Measurements from ENCODE around the gene GALNT1. TPM values are rescaled to one million over a fixed set of nuclear protein-coding genes. Genes with fewer than 3 reads are reported as not detected.

The GALNT1 gene
- polyA plus RNA-seq, 4 donors, result 18.4 to 178 (median 36.3) TPM

- Histone ChIP-seq H3K9me3 (ENCODE audit: control insufficient read depth in 2 of 2, insufficient read depth in 1 of 2, low read depth in 1 of 2, low read length in 1 of 2) (no peaks in the 10 kb centered on the region), H3K4me3 (ENCODE audit: low read depth in 1 of 3, low read length in 3 of 3) (no peak overlapping the region), H3K27me3 (ENCODE audit: control insufficient read depth in 3 of 3, insufficient read depth in 3 of 3, low read length in 3 of 3) (no peaks in the 10 kb centered on the region), H3K27ac (ENCODE audit: low read depth in 1 of 3, low read length in 2 of 3) (no peak overlapping the region), H3K36me3 (ENCODE audit: control insufficient read depth in 3 of 3, insufficient read depth in 2 of 3, low read depth in 1 of 3, low read length in 3 of 3) (peaks cover 2 to 13% (median 2%) of the 10 kb centered on the region in 3 donors), H3K4me1 (ENCODE audit: control insufficient read depth in 3 of 3, insufficient read depth in 2 of 3, low read depth in 1 of 3, low read length in 2 of 3) (no peaks in the 10 kb centered on the region)
- 86 to 95% (median 92%) methylated on average over 2 of the region's 2 CpGs for WGBS, 3 donors
- DNase-seq (no peak), FAIRE-seq (no peak)
Observed at GRCh38 chr18:35710581-35710980, 129.0 kb downstream of the GALNT1 start.

- H3K27me3 ChIP-seq (ENCODE audit: control insufficient read depth in 3 of 3, insufficient read depth in 3 of 3, low read length in 3 of 3), result no peaks in the 10 kb centered on the region
- 80 to 90% (median 85%) methylated on average over 2 of the region's 2 CpGs for WGBS, 3 donors
- H3K27ac ChIP-seq (ENCODE audit: low read depth in 1 of 3, low read length in 2 of 3), result no peak overlapping the region
- no peaks in the 10 kb centered on the region for H3K4me1 ChIP-seq (ENCODE audit: control insufficient read depth in 3 of 3, insufficient read depth in 2 of 3, low read depth in 1 of 3, low read length in 2 of 3)
- DNase-seq, result no peak
- H3K36me3 ChIP-seq (ENCODE audit: control insufficient read depth in 3 of 3, insufficient read depth in 2 of 3, low read depth in 1 of 3, low read length in 3 of 3), result peaks cover 0 to 8% (median 2%) of the 10 kb centered on the region in 3 donors
- no peak overlapping the region for H3K4me3 ChIP-seq (ENCODE audit: low read depth in 1 of 3, low read length in 3 of 3)
- no peaks in the 10 kb centered on the region for H3K9me3 ChIP-seq (ENCODE audit: control insufficient read depth in 2 of 2, insufficient read depth in 1 of 2, low read depth in 1 of 2, low read length in 1 of 2)
- FAIRE-seq, result no peak
Observed at GRCh38 chr18:35711227-35711626, 129.7 kb downstream of the GALNT1 start.

- Histone ChIP-seq H3K9me3 (ENCODE audit: control insufficient read depth in 2 of 2, insufficient read depth in 1 of 2, low read depth in 1 of 2, low read length in 1 of 2) (no peaks in the 10 kb centered on the region), H3K27ac (ENCODE audit: low read depth in 1 of 3, low read length in 2 of 3) (no peak overlapping the region), H3K4me3 (ENCODE audit: low read depth in 1 of 3, low read length in 3 of 3) (no peak overlapping the region), H3K27me3 (ENCODE audit: control insufficient read depth in 3 of 3, insufficient read depth in 3 of 3, low read length in 3 of 3) (no peaks in the 10 kb centered on the region), H3K4me1 (ENCODE audit: control insufficient read depth in 3 of 3, insufficient read depth in 2 of 3, low read depth in 1 of 3, low read length in 2 of 3) (no peaks in the 10 kb centered on the region), H3K36me3 (ENCODE audit: control insufficient read depth in 3 of 3, insufficient read depth in 2 of 3, low read depth in 1 of 3, low read length in 3 of 3) (peaks cover 0 to 4% (median 2%) of the 10 kb centered on the region in 3 donors)
- WGBS, 3 donors, result 84 to 91% (median 89%) methylated on average over 2 of the region's 2 CpGs
- FAIRE-seq (no peak), DNase-seq (no peak)
Observed at GRCh38 chr18:35713545-35713944, 132.0 kb downstream of the GALNT1 start.

- FAIRE-seq (no peak), DNase-seq (no peak)
- H3K4me3 ChIP-seq (ENCODE audit: low read depth in 1 of 3, low read length in 3 of 3), result no peak overlapping the region
- no peaks in the 10 kb centered on the region for H3K9me3 ChIP-seq (ENCODE audit: control insufficient read depth in 2 of 2, insufficient read depth in 1 of 2, low read depth in 1 of 2, low read length in 1 of 2)
- no peaks in the 10 kb centered on the region for H3K27me3 ChIP-seq (ENCODE audit: control insufficient read depth in 3 of 3, insufficient read depth in 3 of 3, low read length in 3 of 3)
- 97 to 100% (median 97%) methylated on average over 2 of the region's 2 CpGs for whole genome bisulfite sequencing, 3 donors
- H3K27ac ChIP-seq (ENCODE audit: low read depth in 1 of 3, low read length in 2 of 3), result no peak overlapping the region
- H3K36me3 ChIP-seq (ENCODE audit: control insufficient read depth in 3 of 3, insufficient read depth in 2 of 3, low read depth in 1 of 3, low read length in 3 of 3), result peaks cover 0 to 3% (median 2%) of the 10 kb centered on the region in 3 donors
- H3K4me1 ChIP-seq (ENCODE audit: control insufficient read depth in 3 of 3, insufficient read depth in 2 of 3, low read depth in 1 of 3, low read length in 2 of 3), result no peaks in the 10 kb centered on the region
Observed at GRCh38 chr18:35714539-35714938, 133.0 kb downstream of the GALNT1 start.

GRCh38 chr18:35715139-35715538 is 133.6 kb downstream of the GALNT1 start:
- DNase-seq, result peak; percentile 14 to 20
- Histone ChIP-seq H3K9me3 (ENCODE audit: control insufficient read depth in 2 of 2, insufficient read depth in 1 of 2, low read depth in 1 of 2, low read length in 1 of 2) (no peaks in the 10 kb centered on the region), H3K36me3 (ENCODE audit: control insufficient read depth in 3 of 3, insufficient read depth in 2 of 3, low read depth in 1 of 3, low read length in 3 of 3) (peaks cover 0 to 2% (median 2%) of the 10 kb centered on the region in 3 donors), H3K27ac (ENCODE audit: low read depth in 1 of 3, low read length in 2 of 3) (no peak overlapping the region), H3K27me3 (ENCODE audit: control insufficient read depth in 3 of 3, insufficient read depth in 3 of 3, low read length in 3 of 3) (no peaks in the 10 kb centered on the region), H3K4me3 (ENCODE audit: low read depth in 1 of 3, low read length in 3 of 3) (no peak overlapping the region), H3K4me1 (ENCODE audit: control insufficient read depth in 3 of 3, insufficient read depth in 2 of 3, low read depth in 1 of 3, low read length in 2 of 3) (no peaks in the 10 kb centered on the region)
- FAIRE-seq, result no peak
- 96 to 100% (median 97%) methylated on average over 2 of the region's 2 CpGs for WGBS, 3 donors

GRCh38 chr18:35716169-35716831 is 134.8 kb downstream of the GALNT1 start:
- 70 to 81% (median 75%) methylated on average over 4 of the region's 4 CpGs for WGBS, 3 donors
- H3K27ac ChIP-seq (ENCODE audit: low read depth in 1 of 3, low read length in 2 of 3), result no peak overlapping the region
- no peaks in the 10 kb centered on the region for H3K27me3 ChIP-seq (ENCODE audit: control insufficient read depth in 3 of 3, insufficient read depth in 3 of 3, low read length in 3 of 3)
- FAIRE-seq (no peak), DNase-seq (no peak)
- H3K36me3 ChIP-seq (ENCODE audit: control insufficient read depth in 3 of 3, insufficient read depth in 2 of 3, low read depth in 1 of 3, low read length in 3 of 3), result peaks cover 0 to 2% (median 0%) of the 10 kb centered on the region in 3 donors
- no peak overlapping the region for H3K4me3 ChIP-seq (ENCODE audit: low read depth in 1 of 3, low read length in 3 of 3)
- no peaks in the 10 kb centered on the region for H3K4me1 ChIP-seq (ENCODE audit: control insufficient read depth in 3 of 3, insufficient read depth in 2 of 3, low read depth in 1 of 3, low read length in 2 of 3)
- peaks cover 0 to 3% of the 10 kb centered on the region in 2 donors for H3K9me3 ChIP-seq (ENCODE audit: control insufficient read depth in 2 of 2, insufficient read depth in 1 of 2, low read depth in 1 of 2, low read length in 1 of 2)

- Histone ChIP-seq H3K9me3 (ENCODE audit: control insufficient read depth in 2 of 2, insufficient read depth in 1 of 2, low read depth in 1 of 2, low read length in 1 of 2) (peaks cover 0 to 8% of the 10 kb centered on the region in 2 donors), H3K4me3 (ENCODE audit: low read depth in 1 of 3, low read length in 3 of 3) (no peak overlapping the region), H3K27me3 (ENCODE audit: control insufficient read depth in 3 of 3, insufficient read depth in 3 of 3, low read length in 3 of 3) (no peaks in the 10 kb centered on the region), H3K4me1 (ENCODE audit: control insufficient read depth in 3 of 3, insufficient read depth in 2 of 3, low read depth in 1 of 3, low read length in 2 of 3) (no peaks in the 10 kb centered on the region), H3K36me3 (ENCODE audit: control insufficient read depth in 3 of 3, insufficient read depth in 2 of 3, low read depth in 1 of 3, low read length in 3 of 3) (no peaks in the 10 kb centered on the region), H3K27ac (ENCODE audit: low read depth in 1 of 3, low read length in 2 of 3) (no peak overlapping the region)
- no peak for DNase-seq
- no peak for FAIRE-seq
- 90 to 95% (median 95%) methylated on average over 5 of the region's 5 CpGs for WGBS, 3 donors
Observed at GRCh38 chr18:35717182-35717581, 135.6 kb downstream of the GALNT1 start.

- WGBS, 3 donors, result 81 to 88% (median 87%) methylated on average over 6 of the region's 6 CpGs
- Histone ChIP-seq H3K4me1 (ENCODE audit: control insufficient read depth in 3 of 3, insufficient read depth in 2 of 3, low read depth in 1 of 3, low read length in 2 of 3) (no peaks in the 10 kb centered on the region), H3K4me3 (ENCODE audit: low read depth in 1 of 3, low read length in 3 of 3) (no peak overlapping the region), H3K9me3 (ENCODE audit: control insufficient read depth in 2 of 2, insufficient read depth in 1 of 2, low read depth in 1 of 2, low read length in 1 of 2) (peaks cover 0 to 12% of the 10 kb centered on the region in 2 donors), H3K36me3 (ENCODE audit: control insufficient read depth in 3 of 3, insufficient read depth in 2 of 3, low read depth in 1 of 3, low read length in 3 of 3) (no peaks in the 10 kb centered on the region), H3K27ac (ENCODE audit: low read depth in 1 of 3, low read length in 2 of 3) (no peak overlapping the region), H3K27me3 (ENCODE audit: control insufficient read depth in 3 of 3, insufficient read depth in 3 of 3, low read length in 3 of 3) (peaks cover 0 to 2% (median 0%) of the 10 kb centered on the region in 3 donors)
- FAIRE-seq (no peak), DNase-seq (no peak)
Observed at GRCh38 chr18:35721431-35722081, 140.0 kb downstream of the GALNT1 start.

All from small intestine (tissue), 7 donors.